ENCODE results near the gene GCKR.

- no peak for TF ChIP-seq POLR2A (IDR thresholded peaks at IDR 0.05; ENCODE audit: low read length)
- no peak for TF ChIP-seq GATA1 (IDR thresholded peaks at IDR 0.05; ENCODE audit: low read depth, low read length)
Measured at GRCh38 chr2:27531983-27532382, 35.3 kb downstream of the GCKR start.

All from erythroblast (primary cell).